G401 (cell line): Measurements from ENCODE around the gene CRIM1. TPM values are rescaled to one million over a fixed set of nuclear protein-coding genes. Genes with fewer than 3 reads are reported as not detected.

Experiments
- DNase-seq: peaks from one replicate; pipeline ENCODE4 v3.0.0-alpha.2; 2015; ENCODE audit warnings: low spot score
- in situ Hi-C: cut with HindIII; loops from 2 replicates; pipeline ENCODE4 v1.10.0; 2016; ENCODE audit warnings: low sequenced_read_pairs, mixed read lengths
- total RNA-seq: library from RNA; depleted of rRNA; stranded (reverse); fragments of >200 nt; shearing (Covaris generic); gene quantifications from 2 replicates; pipeline ENCODE4 v1.2.3, GENCODE V29; 2014

The CRIM1 gene
- total RNA-seq, 1 experiment from 2014 or later, result 43.4 TPM

- in situ Hi-C loops, result no loop called here
- DNase-seq, result no peak
These were observed 174.8 kb downstream of the CRIM1 start for GRCh38 chr2:36530178-36530982.

GRCh38 chr2:36530983-36531354 is 175.4 kb downstream of the CRIM1 start:
- in situ Hi-C loops, result no loop called here
- no peak for DNase-seq

GRCh38 chr2:36534275-36534799 is 178.8 kb downstream of the CRIM1 start:
- in situ Hi-C loops, result no loop called here
- no peak for DNase-seq

- DNase-seq, result no peak
- in situ Hi-C loops, result no loop called here
These were observed 179.5 kb downstream of the CRIM1 start for GRCh38 chr2:36535099-36535498.

- no peak for DNase-seq
- in situ Hi-C loops, result no loop called here
These were observed 181.2 kb downstream of the CRIM1 start for GRCh38 chr2:36536776-36537175.

GRCh38 chr2:36538335-36538734 is 182.8 kb downstream of the CRIM1 start:
- in situ Hi-C loops, result no loop called here
- no peak for DNase-seq

- no peak for DNase-seq
- in situ Hi-C loops, result no loop called here
These were observed 184.1 kb downstream of the CRIM1 start for GRCh38 chr2:36539631-36540030.

GRCh38 chr2:36540986-36541754 is 185.6 kb downstream of the CRIM1 start:
- DNase-seq, result no peak
- in situ Hi-C loops, result no loop called here

GRCh38 chr2:36541891-36542595 is 186.5 kb downstream of the CRIM1 start:
- in situ Hi-C loops, result no loop called here
- DNase-seq, result no peak

GRCh38 chr2:36544638-36545338 is 189.2 kb downstream of the CRIM1 start:
- in situ Hi-C loops, result no loop called here
- no peak for DNase-seq

- DNase-seq, result no peak
- in situ Hi-C loops, result no loop called here
These were observed 190.4 kb downstream of the CRIM1 start for GRCh38 chr2:36545871-36546416.

GRCh38 chr2:36547906-36548305 is 192.3 kb downstream of the CRIM1 start:
- in situ Hi-C loops, result no loop called here
- DNase-seq, result no peak

GRCh38 chr2:36549165-36549574 is 193.6 kb downstream of the CRIM1 start:
- DNase-seq, result no peak
- in situ Hi-C loops, result no loop called here

- in situ Hi-C loops, result no loop called here
These were observed 194.4 kb downstream of the CRIM1 start for GRCh38 chr2:36550006-36550405.

GRCh38 chr2:36553683-36554082 is 198.1 kb downstream of the CRIM1 start:
- no peak for DNase-seq
- in situ Hi-C loops, result no loop called here

More at GRCh38 chr2:36550006-36550405, 194.4 kb downstream of the CRIM1 start:
- DNase-seq, result no peak

- DNase-seq, result no peak
- in situ Hi-C loops, result no loop called here
These were observed 199.0 kb downstream of the CRIM1 start for GRCh38 chr2:36554531-36554930.

- no peak for DNase-seq
- in situ Hi-C loops, result no loop called here
These were observed 200.2 kb downstream of the CRIM1 start for GRCh38 chr2:36555789-36556188.

- in situ Hi-C loops, result no loop called here
- no peak for DNase-seq
These were observed 201.3 kb downstream of the CRIM1 start for GRCh38 chr2:36556842-36557241.
